ENCODE data around the gene NAALADL2.

- no peak for TF ChIP-seq SP1 (IDR thresholded peaks at IDR 0.05)
- no peak for TF ChIP-seq REST (IDR thresholded peaks at IDR 0.05)
- TF ChIP-seq, protein P1, sequence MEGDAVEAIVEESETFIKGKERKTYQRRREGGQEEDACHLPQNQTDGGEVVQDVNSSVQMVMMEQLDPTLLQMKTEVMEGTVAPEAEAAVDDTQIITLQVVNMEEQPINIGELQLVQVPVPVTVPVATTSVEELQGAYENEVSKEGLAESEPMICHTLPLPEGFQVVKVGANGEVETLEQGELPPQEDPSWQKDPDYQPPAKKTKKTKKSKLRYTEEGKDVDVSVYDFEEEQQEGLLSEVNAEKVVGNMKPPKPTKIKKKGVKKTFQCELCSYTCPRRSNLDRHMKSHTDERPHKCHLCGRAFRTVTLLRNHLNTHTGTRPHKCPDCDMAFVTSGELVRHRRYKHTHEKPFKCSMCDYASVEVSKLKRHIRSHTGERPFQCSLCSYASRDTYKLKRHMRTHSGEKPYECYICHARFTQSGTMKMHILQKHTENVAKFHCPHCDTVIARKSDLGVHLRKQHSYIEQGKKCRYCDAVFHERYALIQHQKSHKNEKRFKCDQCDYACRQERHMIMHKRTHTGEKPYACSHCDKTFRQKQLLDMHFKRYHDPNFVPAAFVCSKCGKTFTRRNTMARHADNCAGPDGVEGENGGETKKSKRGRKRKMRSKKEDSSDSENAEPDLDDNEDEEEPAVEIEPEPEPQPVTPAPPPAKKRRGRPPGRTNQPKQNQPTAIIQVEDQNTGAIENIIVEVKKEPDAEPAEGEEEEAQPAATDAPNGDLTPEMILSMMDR (IDR thresholded peaks at IDR 0.05; ENCODE audit: low read depth, low read length, missing input control), result no peak
- TF ChIP-seq JUND (IDR thresholded peaks at IDR 0.05), result no peak
- no peak for TF ChIP-seq RAD21 (IDR thresholded peaks at IDR 0.05)
- TF ChIP-seq TAF1 (conservative IDR thresholded peaks at IDR 0.05), result no peak
- TF ChIP-seq GABPA (IDR thresholded peaks at IDR 0.05 in 1 of 2, conservative IDR thresholded peaks at IDR 0.05 in 1 of 2), result no peak
- TF ChIP-seq YY1 (IDR thresholded peaks at IDR 0.05), result no peak
- no peak for TF ChIP-seq NR2F2 (IDR thresholded peaks at IDR 0.05)
- TF ChIP-seq, protein P2, sequence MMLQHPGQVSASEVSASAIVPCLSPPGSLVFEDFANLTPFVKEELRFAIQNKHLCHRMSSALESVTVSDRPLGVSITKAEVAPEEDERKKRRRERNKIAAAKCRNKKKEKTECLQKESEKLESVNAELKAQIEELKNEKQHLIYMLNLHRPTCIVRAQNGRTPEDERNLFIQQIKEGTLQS (IDR thresholded peaks at IDR 0.05), result no peak
- TF ChIP-seq MAX (IDR thresholded peaks at IDR 0.05), result no peak
These were observed 415.5 kb downstream of the NAALADL2 start for GRCh38 chr3:175274474-175275218.

All from liver (tissue), 3 donors.